Measurements from ENCODE around the gene GLB1L.

GLB1L gene

DNA sequence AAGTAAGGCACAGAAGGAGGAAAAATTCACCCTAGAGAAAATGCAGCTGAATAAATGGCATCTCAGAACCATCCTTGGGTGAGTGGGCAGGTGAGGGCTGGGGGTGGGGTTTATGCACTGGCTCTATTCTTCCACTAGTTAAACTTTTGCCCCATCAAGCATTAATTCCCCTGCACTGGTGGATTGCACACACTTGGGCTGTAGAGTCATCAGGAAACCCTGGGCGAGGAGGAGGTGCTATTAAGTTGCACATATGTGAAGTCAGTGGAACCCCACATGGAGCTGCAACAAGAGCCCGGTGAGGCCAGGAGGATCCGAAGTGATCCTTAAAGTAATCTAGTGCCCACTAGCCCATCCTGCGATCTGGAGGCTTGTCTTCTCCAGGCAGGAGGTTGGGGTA lies 27.1 kb upstream of the GLB1L start:
- Histone ChIP-seq H3K4me1 (ENCODE audit: control insufficient read depth, insufficient read depth, low read depth, low read length) (peaks cover 21% of the 10 kb centered on the region), H4K8ac (ENCODE audit: low read length) (no peak overlapping the region), H2AFZ (ENCODE audit: low read depth, low read length) (no peak overlapping the region), H3K4ac (ENCODE audit: low read depth in 1 of 2, low read length in 2 of 2) (no peak overlapping the region), H3K18ac (ENCODE audit: low read depth in 1 of 2, low read length in 2 of 2) (no peak overlapping the region), H3K4me2 (ENCODE audit: low read length, poor library complexity, severe bottlenecking) (no peak overlapping the region), H3K23ac (ENCODE audit: low read length in 2 of 2) (no peak overlapping the region), H3K79me1 (replicated peaks; ENCODE audit: low read length, poor library complexity, severe bottlenecking) (no peaks in the 10 kb centered on the region), H4K91ac (ENCODE audit: low read length) (no peak overlapping the region), H2BK5ac (ENCODE audit: low read depth, low read length, poor library complexity, severe bottlenecking) (no peak overlapping the region), H2BK12ac (ENCODE audit: low read length in 2 of 2) (no peak overlapping the region), H3K9ac (ENCODE audit: low read length) (no peak overlapping the region), H2BK15ac (ENCODE audit: low read depth, poor library complexity, severe bottlenecking) (no peak overlapping the region), H2BK120ac (ENCODE audit: low read depth, low read length) (no peak overlapping the region), H3K9me3 (ENCODE audit: control insufficient read depth, low read length) (no peaks in the 10 kb centered on the region), H3K27ac (ENCODE audit: low read length, poor library complexity, severe bottlenecking) (no peak overlapping the region), H3K4me3 (ENCODE audit: insufficient read depth in 1 of 2, low read depth in 1 of 2, low read length in 2 of 2) (no peak overlapping the region), H2AK5ac (ENCODE audit: low read length, severe bottlenecking) (no peak overlapping the region), H3K27me3 (ENCODE audit: control insufficient read depth in 1 of 2, insufficient read depth in 1 of 2, low read length in 2 of 2) (peaks cover 0 to 11% of the 10 kb centered on the region in 2 experiments), H3K36me3 (ENCODE audit: control insufficient read depth in 1 of 2, insufficient read depth in 2 of 2, low read depth in 1 of 2, low read length in 2 of 2) (no peaks in the 10 kb centered on the region), H3K14ac (ENCODE audit: low read length in 2 of 2) (no peak overlapping the region)
- no peak for DNase-seq
- WGBS: 91% methylated on average over 4 of the region's 4 CpGs

DNA sequence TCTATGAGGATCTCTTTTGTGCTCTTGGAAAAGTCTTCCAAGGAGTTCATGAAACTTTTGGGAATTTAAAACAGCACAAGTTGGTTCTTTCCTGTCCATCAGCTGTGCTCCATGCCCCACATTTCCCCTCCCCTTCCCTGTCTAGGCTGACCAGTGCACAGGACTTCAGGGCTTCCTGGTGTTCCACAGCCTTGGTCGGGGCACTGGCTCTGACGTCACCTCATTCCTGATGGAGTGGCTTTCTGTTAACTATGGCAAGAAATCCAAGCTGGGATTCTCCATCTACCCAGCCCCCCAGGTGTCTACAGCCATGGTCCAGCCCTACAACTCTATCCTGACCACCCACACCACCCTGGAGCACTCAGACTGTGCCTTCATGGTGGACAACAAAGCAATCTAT lies 25.8 kb upstream of the GLB1L start:
- Histone ChIP-seq H3K18ac (ENCODE audit: low read depth in 1 of 2, low read length in 2 of 2) (no peak overlapping the region), H3K79me1 (replicated peaks; ENCODE audit: low read length, poor library complexity, severe bottlenecking) (no peaks in the 10 kb centered on the region), H3K27ac (ENCODE audit: low read length, poor library complexity, severe bottlenecking) (no peak overlapping the region), H3K23ac (ENCODE audit: low read length in 2 of 2) (no peak overlapping the region), H3K9ac (ENCODE audit: low read length) (no peak overlapping the region), H4K8ac (ENCODE audit: low read length) (no peak overlapping the region), H2BK15ac (ENCODE audit: low read depth, poor library complexity, severe bottlenecking) (no peak overlapping the region), H3K27me3 (ENCODE audit: control insufficient read depth in 1 of 2, insufficient read depth in 1 of 2, low read length in 2 of 2) (peaks cover 3 to 11% of the 10 kb centered on the region in 2 experiments), H2BK5ac (ENCODE audit: low read depth, low read length, poor library complexity, severe bottlenecking) (no peak overlapping the region), H2AK5ac (ENCODE audit: low read length, severe bottlenecking) (no peak overlapping the region), H2BK12ac (ENCODE audit: low read length in 2 of 2) (no peak overlapping the region), H4K91ac (ENCODE audit: low read length) (no peak overlapping the region), H3K4me3 (ENCODE audit: insufficient read depth in 1 of 2, low read depth in 1 of 2, low read length in 2 of 2) (no peak overlapping the region), H3K9me3 (ENCODE audit: control insufficient read depth, low read length) (no peaks in the 10 kb centered on the region), H3K4me2 (ENCODE audit: low read length, poor library complexity, severe bottlenecking) (no peak overlapping the region), H3K14ac (ENCODE audit: low read length in 2 of 2) (no peak overlapping the region), H3K36me3 (ENCODE audit: control insufficient read depth in 1 of 2, insufficient read depth in 2 of 2, low read depth in 1 of 2, low read length in 2 of 2) (no peaks in the 10 kb centered on the region), H3K4ac (ENCODE audit: low read depth in 1 of 2, low read length in 2 of 2) (no peak overlapping the region), H2AFZ (ENCODE audit: low read depth, low read length) (no peak overlapping the region), H2BK120ac (ENCODE audit: low read depth, low read length) (no peak overlapping the region), H3K4me1 (ENCODE audit: control insufficient read depth, insufficient read depth, low read depth, low read length) (peaks cover 21% of the 10 kb centered on the region)
- 97% methylated on average over 2 of the region's 2 CpGs for WGBS
- DNase-seq: no peak

DNA sequence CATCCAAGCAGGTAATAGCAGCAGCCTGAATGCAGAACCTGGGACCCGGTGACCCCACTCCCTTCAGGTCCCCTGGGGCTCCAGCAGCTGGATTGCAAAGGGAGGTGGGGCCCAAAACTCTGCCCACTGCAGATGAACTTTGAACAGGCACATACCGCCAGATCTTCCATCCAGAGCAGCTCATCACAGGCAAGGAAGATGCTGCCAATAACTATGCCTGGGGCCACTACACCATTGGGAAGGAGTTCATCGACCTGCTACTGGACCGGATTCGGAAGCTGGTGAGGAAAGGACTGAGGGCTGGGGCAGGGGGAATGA lies 24.8 kb upstream of the GLB1L start:
- Histone ChIP-seq H3K27ac (ENCODE audit: low read length, poor library complexity, severe bottlenecking) (no peak overlapping the region), H4K91ac (ENCODE audit: low read length) (no peak overlapping the region), H3K14ac (ENCODE audit: low read length in 2 of 2) (no peak overlapping the region), H3K36me3 (ENCODE audit: control insufficient read depth in 1 of 2, insufficient read depth in 2 of 2, low read depth in 1 of 2, low read length in 2 of 2) (no peaks in the 10 kb centered on the region), H3K18ac (ENCODE audit: low read depth in 1 of 2, low read length in 2 of 2) (no peak overlapping the region), H3K27me3 (ENCODE audit: control insufficient read depth in 1 of 2, insufficient read depth in 1 of 2, low read length in 2 of 2) (peaks cover 3 to 11% of the 10 kb centered on the region in 2 experiments), H3K4me3 (ENCODE audit: insufficient read depth in 1 of 2, low read depth in 1 of 2, low read length in 2 of 2) (no peak overlapping the region), H2BK5ac (ENCODE audit: low read depth, low read length, poor library complexity, severe bottlenecking) (no peak overlapping the region), H3K4me2 (ENCODE audit: low read length, poor library complexity, severe bottlenecking) (no peak overlapping the region), H2AK5ac (ENCODE audit: low read length, severe bottlenecking) (no peak overlapping the region), H2BK15ac (ENCODE audit: low read depth, poor library complexity, severe bottlenecking) (no peak overlapping the region), H3K4me1 (ENCODE audit: control insufficient read depth, insufficient read depth, low read depth, low read length) (peaks cover 21% of the 10 kb centered on the region), H3K23ac (ENCODE audit: low read length in 2 of 2) (no peak overlapping the region), H4K8ac (ENCODE audit: low read length) (no peak overlapping the region), H2BK12ac (ENCODE audit: low read length in 2 of 2) (no peak overlapping the region), H3K9ac (ENCODE audit: low read length) (no peak overlapping the region), H2AFZ (ENCODE audit: low read depth, low read length) (no peak overlapping the region), H3K79me1 (replicated peaks; ENCODE audit: low read length, poor library complexity, severe bottlenecking) (no peaks in the 10 kb centered on the region), H3K4ac (ENCODE audit: low read depth in 1 of 2, low read length in 2 of 2) (no peak overlapping the region), H2BK120ac (ENCODE audit: low read depth, low read length) (no peak overlapping the region), H3K9me3 (ENCODE audit: control insufficient read depth, low read length) (no peaks in the 10 kb centered on the region)
- 89% methylated on average over 5 of the region's 5 CpGs for WGBS
- no peak for DNase-seq

DNA sequence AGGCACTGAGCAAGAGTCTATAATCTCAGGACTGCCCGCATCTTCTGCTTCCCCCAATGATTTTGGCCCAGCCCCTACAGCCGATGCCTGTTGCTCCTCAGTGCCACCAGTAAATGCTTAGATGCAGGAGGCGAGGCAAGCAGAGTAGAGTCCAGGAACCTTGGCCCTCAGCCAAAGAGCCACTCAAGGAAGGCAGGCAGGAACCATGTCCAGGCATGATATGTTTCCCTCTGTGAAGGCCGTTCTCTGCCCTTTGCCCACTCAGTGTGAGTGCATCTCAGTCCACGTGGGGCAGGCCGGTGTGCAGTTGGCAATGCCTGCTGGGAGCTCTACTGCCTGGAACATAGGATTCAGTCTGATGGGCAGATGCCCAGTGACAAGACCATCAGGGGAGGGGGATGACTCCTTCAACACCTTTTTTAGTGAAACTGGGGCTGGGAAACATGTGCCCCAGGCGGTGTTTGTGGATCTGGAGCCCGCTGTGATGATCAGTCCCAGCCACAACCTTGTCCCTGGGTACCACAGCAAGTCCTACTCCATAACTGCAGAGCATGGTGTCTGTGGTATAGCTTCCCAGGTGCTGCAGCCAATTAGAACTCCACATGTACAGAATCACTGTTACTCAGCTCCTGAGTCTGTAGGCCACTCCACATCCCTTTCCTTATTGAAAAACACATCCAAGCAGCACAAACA lies 24.3 kb upstream of the GLB1L start:
- 82% methylated on average over 8 of the region's 8 CpGs for WGBS
- Histone ChIP-seq H3K36me3 (ENCODE audit: control insufficient read depth in 1 of 2, insufficient read depth in 2 of 2, low read depth in 1 of 2, low read length in 2 of 2) (no peaks in the 10 kb centered on the region), H3K23ac (ENCODE audit: low read length in 2 of 2) (no peak overlapping the region), H2BK12ac (ENCODE audit: low read length in 2 of 2) (no peak overlapping the region), H3K27ac (ENCODE audit: low read length, poor library complexity, severe bottlenecking) (no peak overlapping the region), H3K18ac (ENCODE audit: low read depth in 1 of 2, low read length in 2 of 2) (no peak overlapping the region), H3K14ac (ENCODE audit: low read length in 2 of 2) (no peak overlapping the region), H3K4me1 (ENCODE audit: control insufficient read depth, insufficient read depth, low read depth, low read length) (peaks cover 20% of the 10 kb centered on the region), H3K9ac (ENCODE audit: low read length) (no peak overlapping the region), H3K27me3 (ENCODE audit: control insufficient read depth in 1 of 2, insufficient read depth in 1 of 2, low read length in 2 of 2) (peaks cover 3 to 11% of the 10 kb centered on the region in 2 experiments), H4K8ac (ENCODE audit: low read length) (no peak overlapping the region), H3K79me1 (replicated peaks; ENCODE audit: low read length, poor library complexity, severe bottlenecking) (no peaks in the 10 kb centered on the region), H3K4ac (ENCODE audit: low read depth in 1 of 2, low read length in 2 of 2) (no peak overlapping the region), H3K4me3 (ENCODE audit: insufficient read depth in 1 of 2, low read depth in 1 of 2, low read length in 2 of 2) (no peak overlapping the region), H4K91ac (ENCODE audit: low read length) (no peak overlapping the region), H2BK15ac (ENCODE audit: low read depth, poor library complexity, severe bottlenecking) (no peak overlapping the region), H2AK5ac (ENCODE audit: low read length, severe bottlenecking) (no peak overlapping the region), H2BK5ac (ENCODE audit: low read depth, low read length, poor library complexity, severe bottlenecking) (no peak overlapping the region), H3K9me3 (ENCODE audit: control insufficient read depth, low read length) (no peaks in the 10 kb centered on the region), H2AFZ (ENCODE audit: low read depth, low read length) (no peak overlapping the region), H2BK120ac (ENCODE audit: low read depth, low read length) (no peak overlapping the region), H3K4me2 (ENCODE audit: low read length, poor library complexity, severe bottlenecking) (no peak overlapping the region)
- no peak for DNase-seq
